DND-41 (cell line): Measurements from ENCODE around the gene IL1R2.

ENCODE experiments used
- CTCF ChIP-seq: IDR thresholded peaks from 2 replicates; pipeline ENCODE4 v1.5.1; 2012; ENCODE audit warnings: borderline replicate concordance, low read length, moderate library complexity, mild to moderate bottlenecking; ENCODE audit not compliant: poor library complexity, severe bottlenecking; ENCODE audit errors: extremely low read depth
- EZH2 ChIP-seq: IDR thresholded peaks from 3 replicates; pipeline ENCODE4 v1.6.1; 2012; ENCODE audit warnings: borderline replicate concordance, low read depth, mild to moderate bottlenecking, moderate library complexity, low read length, inconsistent platforms; ENCODE audit not compliant: severe bottlenecking

- TF ChIP-seq CTCF (no peak), EZH2 (no peak)
Observed at GRCh38 chr2:102009557-102009956, 17.8 kb downstream of the IL1R2 start.
